OCI-M2 (cell line): ENCODE measurements around the gene AMZ2.

Experiments
- DNase-seq: peaks from one replicate; lab custom pipeline; 2025; ENCODE audit not compliant: unreplicated experiment; lab: John Stamatoyannopoulos, UW

Gene AMZ2

GRCh38 chr17:68289936-68290267 is 42.1 kb downstream of the AMZ2 start:
- DNase-seq = no peak

DNA sequence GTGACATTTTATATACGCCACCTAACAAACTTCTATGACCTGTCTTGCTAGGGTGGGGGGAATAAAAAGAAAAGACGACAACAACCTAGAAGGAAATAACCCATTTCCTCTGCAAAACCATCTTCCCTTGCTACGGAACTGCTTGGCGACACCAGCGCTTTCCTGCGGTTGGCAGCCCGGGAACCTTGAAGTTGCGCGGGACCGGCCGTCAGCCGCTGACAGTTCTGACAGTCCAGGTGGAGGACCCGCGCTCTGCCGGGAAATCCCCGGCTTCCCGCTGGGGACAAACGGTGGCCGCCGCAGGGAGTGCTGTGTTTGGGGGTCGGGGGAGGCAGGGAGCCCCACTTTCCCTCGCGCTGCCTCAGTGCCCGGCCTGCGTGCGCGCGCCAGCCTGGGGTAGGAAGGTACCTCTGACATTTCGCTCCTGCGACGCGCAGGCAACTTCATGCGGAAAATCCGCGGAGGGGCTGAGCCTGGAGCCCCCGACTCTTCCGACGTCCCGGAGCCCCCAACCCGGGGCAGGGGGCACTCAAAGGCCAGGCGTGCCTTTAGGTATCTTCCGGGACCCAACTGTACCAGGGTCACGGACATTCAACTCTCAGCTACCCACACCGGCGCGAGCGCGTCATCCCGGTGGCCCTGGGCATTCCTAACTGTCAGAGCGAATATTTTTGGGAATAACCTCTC is 42.6 kb downstream of the AMZ2 start:
- no peak for DNase-seq

DNA sequence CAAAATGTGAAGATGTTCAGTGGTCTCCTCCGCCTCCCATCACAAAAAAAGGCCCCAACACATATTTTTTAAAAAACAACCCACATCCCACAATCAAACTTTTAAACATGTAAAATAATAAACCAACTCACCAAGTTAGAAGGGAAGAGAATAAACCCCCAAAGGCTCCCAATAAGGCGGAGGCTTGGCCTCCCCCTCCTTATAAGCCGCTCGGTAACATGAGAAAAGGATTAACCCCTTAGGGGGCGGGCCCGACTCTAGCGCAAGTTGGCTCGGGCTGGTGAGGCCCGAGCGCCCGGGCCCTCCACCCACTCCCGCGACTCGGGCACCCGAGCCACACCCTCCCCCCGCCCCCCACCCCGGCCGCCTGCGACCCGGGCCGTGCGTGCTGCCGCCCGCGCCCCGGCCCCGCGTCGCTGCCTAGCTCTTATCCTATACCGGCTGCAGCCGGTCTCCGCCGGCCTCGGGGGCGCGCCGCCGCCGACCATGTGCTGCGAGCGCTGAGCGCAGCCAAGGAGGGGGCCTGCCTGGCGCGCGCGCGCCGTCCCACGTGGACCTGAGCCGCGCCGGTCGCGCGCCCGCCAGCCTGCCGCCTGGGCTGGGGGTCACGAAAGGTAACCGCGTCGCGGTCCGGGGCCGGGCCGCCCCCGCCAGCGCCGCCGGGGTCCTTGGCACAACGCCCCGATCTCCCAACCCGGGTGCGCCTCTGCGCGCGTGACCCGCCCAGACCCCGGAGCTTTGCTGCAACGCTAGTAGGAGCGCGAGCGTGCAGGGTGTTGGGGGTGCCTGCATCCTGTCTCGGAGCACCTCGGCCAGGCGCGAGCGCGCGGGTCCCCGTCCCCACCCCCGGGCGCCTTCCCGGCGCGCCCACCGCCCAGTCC is 43.4 kb downstream of the AMZ2 start, which contains the start of the genes ARSG and SLC16A6:
ARSG (plus strand) TSS at position 541 of the 881 bp plus-strand sequence. CDS start 15,999 bp downstream, outside the sequence.
SLC16A6 (minus strand) TSS at position 173 of the 881 bp plus-strand sequence. CDS start 12,807 bp downstream, outside the sequence.
- no peak for DNase-seq

- DNase-seq = peak; percentile 3
Observed at GRCh38 chr17:68291836-68292688, 44.2 kb downstream of the AMZ2 start.

- no peak for DNase-seq
Observed at GRCh38 chr17:68292689-68293040, 44.8 kb downstream of the AMZ2 start.

- DNase-seq = no peak
Observed at GRCh38 chr17:68293490-68294195, 45.8 kb downstream of the AMZ2 start.

- DNase-seq = no peak
Observed at GRCh38 chr17:68294196-68294555, 46.3 kb downstream of the AMZ2 start.

DNA sequence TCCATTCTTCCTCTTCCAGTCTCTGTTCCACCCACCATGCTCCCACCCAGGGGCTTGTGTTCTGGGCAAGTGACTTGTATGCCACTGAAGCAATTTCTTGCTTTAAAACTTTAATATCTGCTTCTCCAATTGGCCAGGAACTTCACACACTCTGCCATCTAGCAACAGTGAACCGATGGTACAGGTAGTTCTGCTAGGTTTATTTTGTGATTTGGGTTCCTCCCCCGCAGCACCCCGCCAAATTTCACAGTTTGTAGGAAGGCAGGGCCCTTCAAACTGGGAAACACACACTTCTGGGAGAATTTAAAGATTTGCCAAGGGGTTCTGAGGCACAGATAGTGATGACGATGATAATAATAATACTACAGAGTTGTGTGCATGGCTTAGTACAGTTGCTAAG is 46.8 kb downstream of the AMZ2 start:
- DNase-seq = no peak

GRCh38 chr17:68295086-68295485 is 47.2 kb downstream of the AMZ2 start:
- no peak for DNase-seq

DNA sequence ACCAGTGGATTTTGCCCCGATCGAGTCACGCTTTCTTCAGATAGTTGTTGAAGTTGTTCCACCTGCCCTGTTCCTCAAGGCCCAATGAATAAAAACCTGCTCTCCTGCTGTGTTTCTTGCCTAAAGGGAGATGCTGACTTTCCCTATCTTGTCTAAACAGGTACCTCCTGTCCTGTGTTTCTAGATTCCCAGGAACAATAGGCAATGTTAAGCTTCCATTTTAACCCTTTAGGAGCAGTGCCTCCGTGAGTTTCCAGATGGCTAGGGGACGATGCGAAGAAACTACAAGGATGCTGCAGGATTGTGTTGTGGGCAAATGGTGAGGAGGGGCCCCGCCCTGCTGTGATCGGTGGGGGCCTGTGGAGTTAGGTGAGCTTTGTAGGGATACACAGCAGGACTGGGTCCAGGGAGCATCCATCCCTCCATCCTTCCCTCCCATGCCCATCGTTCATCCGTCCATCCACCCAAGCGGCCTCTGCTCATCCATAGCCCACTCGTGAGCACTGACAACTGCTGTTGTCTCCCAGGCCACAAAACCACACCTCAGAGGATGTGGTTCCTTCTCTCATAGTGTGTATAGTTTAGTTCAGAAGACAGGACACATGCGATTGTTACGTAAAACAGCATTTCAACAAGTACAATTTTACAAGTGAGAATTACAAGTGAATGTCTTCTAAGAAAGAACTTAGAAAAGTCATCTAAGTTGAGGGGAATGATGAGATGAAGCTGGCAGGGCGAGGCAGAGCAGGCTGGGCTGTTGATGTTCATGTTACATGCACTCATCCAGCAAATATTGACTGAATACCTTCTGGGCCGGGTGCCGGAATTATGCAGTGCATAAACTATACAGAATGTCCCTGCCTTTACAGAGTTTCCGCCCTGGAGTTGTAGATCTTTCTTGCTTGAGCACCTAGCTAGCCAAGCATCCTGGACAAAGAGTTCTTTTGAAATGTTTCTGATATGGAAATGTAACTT is 48.7 kb downstream of the AMZ2 start:
- DNase-seq = no peak

DNA sequence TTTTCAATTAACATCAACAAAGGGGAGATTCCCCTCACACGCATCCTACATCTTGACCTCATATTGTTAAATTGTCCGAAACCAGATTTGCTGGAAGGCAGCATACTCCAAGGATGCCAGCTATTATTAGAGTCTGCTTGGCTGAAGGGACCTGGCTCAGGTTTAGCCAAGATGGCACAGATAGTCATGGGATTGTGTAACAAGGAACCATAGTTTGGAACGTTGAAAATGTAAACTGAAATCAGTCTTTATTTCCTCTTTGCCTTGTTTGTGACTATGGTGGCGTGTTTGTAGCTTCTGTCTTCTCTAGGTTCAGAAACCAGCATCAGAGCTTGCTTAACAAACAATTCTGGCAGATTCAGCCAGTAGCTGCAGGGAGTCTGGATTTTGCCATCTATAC is 49.4 kb downstream of the AMZ2 start:
- DNase-seq = no peak

DNA sequence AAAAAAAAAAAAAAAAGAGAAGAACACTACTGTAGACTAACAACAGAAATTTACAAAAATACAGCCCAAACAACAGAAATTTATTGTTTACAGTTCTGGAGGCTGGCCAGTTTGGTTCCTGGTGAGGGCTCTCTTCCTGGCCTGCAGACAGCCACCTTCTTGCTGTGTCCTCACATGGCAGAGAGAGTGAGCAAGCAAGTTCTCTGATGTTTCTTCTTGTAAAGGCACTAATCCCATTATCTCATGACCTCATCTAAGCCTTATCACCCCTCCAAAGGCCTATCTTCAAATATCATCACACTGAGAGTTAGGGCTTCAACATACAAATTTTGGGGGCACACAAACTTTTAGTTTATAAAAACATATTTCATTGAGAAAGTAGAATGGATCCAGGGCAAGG is 50.8 kb downstream of the AMZ2 start:
- no peak for DNase-seq

- DNase-seq = no peak
Observed at GRCh38 chr17:68299817-68300216, 52.0 kb downstream of the AMZ2 start.

GRCh38 chr17:68301438-68301959 is 53.7 kb downstream of the AMZ2 start:
- DNase-seq = no peak

DNA sequence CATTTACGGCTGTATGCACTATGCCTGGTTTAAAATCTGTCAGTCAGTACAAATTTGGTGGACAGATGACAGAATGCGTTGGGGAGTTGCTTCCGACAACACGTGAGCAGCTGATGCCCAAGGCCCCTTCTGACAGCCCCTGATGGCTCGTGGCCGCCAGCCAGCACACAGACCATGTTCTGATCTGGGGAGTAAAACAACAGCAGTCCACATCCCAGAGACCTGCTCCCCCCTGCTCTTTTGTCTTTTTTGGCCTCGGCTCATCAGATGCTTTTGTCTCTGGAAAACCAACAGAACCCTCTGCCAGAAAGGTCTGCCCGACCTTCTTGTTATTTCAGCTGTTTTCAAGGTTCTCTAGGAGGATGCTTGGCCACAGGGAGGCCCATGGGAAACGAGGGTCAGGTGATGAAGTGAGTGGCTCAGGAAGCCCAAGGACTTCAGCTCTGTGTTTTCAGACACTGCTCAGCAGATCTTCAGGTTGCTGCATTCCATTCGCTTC is 54.3 kb downstream of the AMZ2 start:
- DNase-seq = no peak

- no peak for DNase-seq
Observed at GRCh38 chr17:68302666-68303065, 54.8 kb downstream of the AMZ2 start.

DNA sequence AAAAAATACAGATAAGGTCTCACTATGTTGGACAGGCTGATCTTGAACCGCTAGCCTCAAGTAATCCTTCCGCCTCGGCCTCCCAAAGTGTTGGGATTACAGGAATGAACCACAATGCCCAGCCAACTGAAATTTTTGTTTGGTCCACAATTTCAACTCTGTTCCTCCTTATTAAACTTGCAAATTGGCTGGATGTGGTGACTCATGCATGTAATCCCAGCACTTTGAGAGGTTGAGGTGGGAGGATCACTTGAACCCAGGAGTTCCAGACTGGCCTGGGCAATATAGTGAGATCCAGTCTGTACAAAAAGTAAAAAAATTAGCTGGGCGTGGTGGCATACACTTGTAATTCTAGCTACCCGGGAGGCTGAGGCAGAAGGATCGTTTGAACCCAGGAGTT is 56.9 kb downstream of the AMZ2 start:
- no peak for DNase-seq

- no peak for DNase-seq
Observed at GRCh38 chr17:68305142-68305541, 57.3 kb downstream of the AMZ2 start.
